Sigmoid colon (tissue), 4 donors: ENCODE results near the gene NTMT1.

ENCODE experiments used
- CTCF ChIP-seq, 4 experiments: fragments of 450-650 bp in 3 of 4; fragments of 200-600 bp in 1 of 4; IDR thresholded peaks; one replicate each; pipeline ENCODE4 v1.5.1; 2016 to 2019; ENCODE audit warnings: antibody characterized with exemption in 4 of 4, mild to moderate bottlenecking in 3 of 4, moderate library complexity in 2 of 4
- EP300 ChIP-seq, 4 donors: sonication (generic); formaldehyde crosslinking; IDR thresholded peaks; one replicate each; pipeline ENCODE4 v1.6.1; 2017; ENCODE audit warnings: antibody characterized with exemption in 4 of 4
- POLR2A ChIP-seq, 2 donors: fragments of 450-650 bp; IDR thresholded peaks; one replicate each; pipeline ENCODE4 v1.6.1; 2016; ENCODE audit warnings: antibody characterized with exemption in 2 of 2, mild to moderate bottlenecking in 2 of 2, moderate library complexity in 2 of 2
- POLR2AphosphoS5 ChIP-seq, 4 donors: sonication (generic); formaldehyde crosslinking; IDR thresholded peaks; one replicate each; pipeline ENCODE4 v1.6.1; 2017; ENCODE audit warnings: antibody characterized with exemption in 4 of 4

GRCh38 chr9:129676975-129677374 lies 51.0 kb downstream of the NTMT1 start:
- no peak for TF ChIP-seq CTCF (IDR thresholded peaks at IDR 0.05)
- TF ChIP-seq POLR2A (IDR thresholded peaks at IDR 0.05): no peak
- no peak for TF ChIP-seq POLR2AphosphoS5 (IDR thresholded peaks at IDR 0.05)
- no peak for TF ChIP-seq EP300 (IDR thresholded peaks at IDR 0.05)
